CD4-positive, alpha-beta T cell treated with Interferon alpha-2 for 1 hour (primary cell): ENCODE results near the gene UTS2R.

Experiments used
- DNase-seq, 2 donors: peaks; one replicate each; pipeline ENCODE4 v3.0.0-alpha.2; 2020 to 2022

Gene UTS2R

DNA sequence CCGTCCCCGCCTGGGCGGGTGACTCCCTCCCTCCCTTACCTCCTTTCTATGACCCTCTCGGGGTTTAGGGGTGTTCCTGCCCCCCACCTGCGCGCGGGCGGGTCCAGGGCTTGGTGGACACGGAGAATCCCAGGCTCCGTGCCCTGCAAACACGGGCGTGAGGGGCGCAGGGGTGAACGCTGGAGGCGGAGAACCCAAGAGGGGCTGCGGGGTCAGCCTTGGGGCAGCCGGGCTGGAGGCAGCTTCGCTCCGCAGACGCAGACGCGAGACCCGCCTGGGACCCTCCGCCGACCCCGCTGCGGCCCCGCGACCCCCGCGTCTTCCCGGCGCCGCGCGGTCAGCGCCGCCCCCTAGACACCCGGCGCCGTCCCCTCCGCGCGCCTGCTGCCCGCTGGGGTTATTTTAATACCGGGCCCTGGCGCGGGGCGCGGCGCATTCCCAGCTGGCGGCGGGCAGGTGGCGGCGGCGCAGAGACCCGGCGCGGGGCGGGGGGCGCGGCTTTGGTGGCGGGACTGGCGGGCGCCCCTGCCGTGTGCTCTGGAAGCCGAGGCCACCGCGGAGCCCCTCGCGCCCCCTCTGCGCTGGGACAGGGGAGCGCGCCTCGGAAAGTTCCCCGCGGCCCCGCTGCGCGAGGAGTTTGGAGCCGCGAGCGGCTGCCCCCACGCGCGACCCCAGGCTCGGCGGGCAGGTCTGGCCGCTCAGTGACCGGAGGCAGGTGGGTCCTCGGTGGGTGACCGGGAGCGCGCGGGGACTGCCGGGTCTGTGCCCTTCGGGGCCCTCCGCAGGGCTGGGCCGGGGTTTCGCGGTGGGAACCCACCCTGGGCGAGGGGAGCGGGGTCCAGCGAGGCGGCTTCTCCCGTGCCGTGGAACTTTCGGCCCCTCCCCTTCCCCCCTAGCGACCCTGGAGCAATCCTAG, at the start of gene UTS2R:
Gene UTS2R, plus strand, starts transcription at position 433 of the 916 bp plus-strand sequence. CDS start 2,560 bp downstream, outside the sequence.
- DNase-seq, result no peak

GRCh38 chr17:82321947-82322466, 49.6 kb upstream of the UTS2R start:
- no peak for DNase-seq

DNA sequence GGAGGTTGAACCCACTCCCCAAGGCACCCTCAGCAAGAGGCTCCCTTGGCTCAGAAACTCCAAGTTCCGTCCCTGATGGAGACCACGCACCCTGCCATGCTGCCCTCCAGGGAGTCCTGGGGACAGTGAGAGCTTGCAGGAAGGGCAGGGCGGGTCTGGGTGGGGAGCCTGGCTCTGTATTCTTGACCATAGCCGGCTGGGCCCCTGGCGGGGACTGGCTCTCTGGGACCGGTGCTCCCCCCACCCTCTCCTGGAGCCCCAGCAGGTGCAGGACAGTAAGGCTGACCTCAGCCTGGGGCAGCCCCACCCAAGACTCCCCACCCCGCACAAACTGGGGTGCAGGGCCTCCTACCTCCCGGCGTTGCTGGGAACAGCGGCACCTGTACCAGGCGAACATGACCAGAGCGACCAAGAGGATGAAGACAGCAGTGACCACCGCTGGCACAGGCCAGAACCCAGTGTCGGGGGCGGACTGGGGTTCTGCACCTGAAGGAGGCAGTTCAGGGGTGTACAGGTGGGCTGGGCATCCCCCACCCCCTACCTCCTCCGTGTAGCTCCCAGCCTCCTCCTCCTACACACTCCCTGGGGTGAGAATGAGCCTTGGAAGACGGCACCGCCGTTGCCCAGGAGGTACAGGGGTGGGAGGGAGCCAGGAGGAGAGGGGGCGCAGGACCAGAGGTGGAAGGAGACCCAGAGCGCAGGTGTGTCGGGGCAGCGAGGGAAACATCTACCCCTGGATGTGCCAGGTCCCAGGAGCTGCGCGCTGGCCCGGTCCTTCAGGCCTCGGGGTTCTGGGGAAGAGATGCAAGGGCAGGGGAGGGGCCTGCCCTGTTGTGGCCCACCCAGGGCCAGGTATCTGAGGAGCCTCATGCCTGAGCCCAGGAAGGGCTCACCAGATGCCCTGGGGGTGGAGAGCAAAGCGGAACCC, 48.8 kb upstream of the UTS2R start:
- no peak for DNase-seq

DNA sequence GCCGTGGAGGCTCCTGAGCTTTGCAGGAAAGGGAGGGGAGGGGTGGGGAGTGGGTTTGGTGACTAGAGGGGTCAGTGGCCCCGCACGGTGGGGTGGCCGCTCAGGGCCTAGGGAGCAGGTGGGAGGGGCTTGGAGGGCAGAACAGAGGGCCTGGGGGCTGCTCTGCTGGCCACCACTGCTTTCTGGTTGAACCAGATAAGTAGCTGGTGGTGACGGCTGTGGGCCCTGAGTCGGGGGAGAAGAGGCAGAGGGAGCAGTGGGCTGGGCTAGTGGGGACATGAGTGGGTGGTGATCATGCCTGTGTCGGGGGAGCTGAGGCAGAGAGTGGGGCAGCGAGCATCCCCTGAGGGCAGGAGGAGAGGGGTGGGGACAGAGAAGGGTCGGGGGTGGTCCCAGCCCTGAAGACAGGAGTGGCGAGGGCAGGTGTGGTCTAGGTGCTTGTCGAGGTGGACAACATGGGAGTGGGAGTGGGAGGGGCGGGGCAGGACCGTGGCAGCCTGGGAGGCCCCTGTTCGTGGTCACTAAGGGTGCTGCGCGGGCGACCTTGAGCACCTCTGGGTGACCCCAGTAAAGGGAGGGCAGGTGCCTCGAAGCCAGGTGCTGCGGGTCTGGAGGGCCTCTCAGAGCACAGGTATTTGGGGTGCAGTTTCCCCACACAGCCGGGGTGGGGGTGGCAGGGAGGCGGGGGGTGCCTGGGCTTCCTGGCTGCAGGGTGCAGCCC, 47.9 kb upstream of the UTS2R start:
- DNase-seq, result no peak

DNA sequence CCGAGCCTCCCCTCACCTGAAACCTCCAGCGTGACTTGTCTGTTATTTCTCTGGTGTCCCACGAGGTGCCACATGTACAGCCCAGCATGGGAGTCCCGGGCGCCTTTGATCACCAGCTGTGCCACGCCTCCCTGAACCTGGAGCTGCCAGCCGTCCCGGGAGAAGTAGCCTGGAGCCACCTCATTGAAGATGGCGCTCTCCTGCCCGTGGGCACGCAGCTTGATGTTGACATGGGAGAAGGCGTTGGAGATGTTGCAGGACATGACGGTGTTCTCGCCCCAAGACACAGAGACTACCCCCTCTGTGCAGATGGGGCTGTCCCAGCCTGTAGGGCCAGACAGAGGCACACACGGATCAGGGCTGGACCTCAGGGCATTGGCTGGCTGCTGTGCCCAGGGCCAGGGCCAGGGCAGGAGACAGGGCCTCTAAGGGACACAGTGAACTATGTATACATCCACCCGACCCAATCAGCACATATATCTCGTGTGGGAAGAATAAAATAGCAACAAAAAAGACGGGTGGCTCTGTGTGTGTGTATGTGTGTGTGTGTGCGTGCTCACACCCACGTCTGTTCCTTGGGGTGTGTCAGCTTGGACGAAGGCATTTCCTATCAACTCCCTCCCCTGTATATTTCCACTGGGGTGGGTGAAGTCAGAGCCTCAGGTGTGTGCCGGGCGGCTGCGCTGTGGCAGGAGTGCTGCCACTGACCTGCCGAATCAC, 46.8 kb upstream of the UTS2R start:
- no peak for DNase-seq

GRCh38 chr17:82325286-82326180, 46.0 kb upstream of the UTS2R start:
- no peak for DNase-seq

- DNase-seq, result no peak
Measured at GRCh38 chr17:82327289-82327688, 44.3 kb upstream of the UTS2R start.

DNA sequence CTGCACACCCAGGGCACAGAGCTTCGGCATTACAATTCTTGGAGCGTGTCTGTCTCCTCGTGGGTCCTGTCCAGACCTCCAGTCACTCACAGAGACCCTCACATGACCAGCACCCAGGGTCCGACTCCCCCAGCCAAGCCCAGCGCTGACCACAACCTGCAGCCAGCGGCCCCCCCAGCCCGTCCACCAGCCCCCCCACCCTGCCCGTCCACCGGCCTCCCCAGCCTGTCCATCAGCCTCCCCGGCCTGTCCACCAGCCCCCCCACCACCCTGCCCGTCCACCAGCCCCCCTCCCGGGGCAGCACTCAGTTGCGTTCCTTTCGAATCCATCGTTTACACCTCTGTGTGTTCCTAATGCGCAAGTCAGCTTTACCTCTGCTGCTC, 43.8 kb upstream of the UTS2R start:
- DNase-seq, result no peak

DNA sequence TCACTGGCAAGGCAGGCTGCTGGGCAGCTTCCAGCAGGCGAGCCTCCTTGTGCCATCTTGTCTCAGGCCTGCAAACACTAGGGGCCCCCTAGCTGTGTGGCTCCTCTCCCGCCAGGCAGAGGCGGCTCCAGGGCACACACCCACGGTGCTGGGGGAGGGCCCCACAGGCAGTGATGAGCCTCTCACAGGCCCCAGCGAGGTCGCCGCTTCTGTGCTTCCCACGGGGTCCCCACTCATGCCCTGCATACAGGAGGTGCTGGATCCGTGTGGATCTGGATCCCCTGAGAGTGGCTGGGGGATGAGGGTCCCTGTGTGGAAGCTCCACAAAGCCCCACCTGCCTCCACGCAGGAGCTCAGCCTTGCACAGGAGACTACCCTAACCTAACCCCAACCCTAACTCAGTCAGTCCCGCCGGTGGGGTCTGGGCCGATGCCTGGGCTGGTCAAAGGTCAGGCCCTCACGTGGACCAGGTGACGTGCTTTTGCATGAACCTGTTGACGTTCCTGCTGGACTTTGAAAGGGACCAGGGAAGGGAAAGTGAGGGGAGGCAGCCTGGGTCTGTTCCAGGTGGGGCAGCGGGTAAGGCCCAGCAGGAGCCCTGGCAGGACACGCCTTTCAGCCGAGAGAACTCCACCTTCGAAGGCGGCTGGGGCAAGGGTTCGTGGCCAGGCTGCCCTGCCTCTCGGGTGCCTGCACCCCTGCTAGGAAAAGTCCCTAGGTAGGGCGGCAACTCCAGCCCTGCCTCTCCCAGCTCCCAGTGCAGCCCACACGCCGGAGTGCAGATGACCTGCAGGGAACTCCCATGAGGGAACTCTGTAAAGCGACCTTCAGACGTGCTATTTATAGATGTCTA, 43.2 kb upstream of the UTS2R start:
- DNase-seq, result no peak

GRCh38 chr17:82328994-82329507, 42.5 kb upstream of the UTS2R start:
- DNase-seq, result no peak

DNA sequence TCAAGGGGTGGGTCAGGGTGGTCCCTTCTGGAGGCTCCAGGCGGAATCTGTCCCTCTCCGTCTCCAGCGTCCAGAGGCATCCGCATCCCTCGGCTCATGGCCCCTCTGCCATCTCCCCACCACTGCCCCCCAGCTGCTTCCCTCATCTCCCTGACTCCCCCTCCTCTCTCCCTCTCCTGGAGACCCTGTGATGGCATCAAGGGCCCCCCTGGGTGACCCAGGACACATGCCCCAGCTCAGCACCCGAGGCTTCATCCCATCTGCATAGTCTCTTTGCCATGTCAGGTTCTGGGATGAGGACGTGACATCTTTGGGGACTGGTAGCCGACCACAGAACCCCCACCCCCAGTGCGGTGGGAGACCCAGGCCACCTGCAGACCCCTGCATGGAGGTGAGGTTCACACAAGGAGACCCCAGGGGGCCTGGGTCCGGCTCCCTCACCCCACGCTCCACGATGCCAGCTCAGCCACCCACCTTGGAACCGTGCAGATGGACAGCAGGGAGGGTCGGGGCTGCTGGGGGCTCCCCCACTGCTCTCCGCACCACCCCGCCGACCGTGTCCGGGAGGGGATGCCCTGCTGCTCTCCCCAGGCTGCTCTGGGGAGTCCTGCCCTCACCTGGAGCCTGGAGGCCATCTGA, 41.8 kb upstream of the UTS2R start:
- DNase-seq, result no peak

DNA sequence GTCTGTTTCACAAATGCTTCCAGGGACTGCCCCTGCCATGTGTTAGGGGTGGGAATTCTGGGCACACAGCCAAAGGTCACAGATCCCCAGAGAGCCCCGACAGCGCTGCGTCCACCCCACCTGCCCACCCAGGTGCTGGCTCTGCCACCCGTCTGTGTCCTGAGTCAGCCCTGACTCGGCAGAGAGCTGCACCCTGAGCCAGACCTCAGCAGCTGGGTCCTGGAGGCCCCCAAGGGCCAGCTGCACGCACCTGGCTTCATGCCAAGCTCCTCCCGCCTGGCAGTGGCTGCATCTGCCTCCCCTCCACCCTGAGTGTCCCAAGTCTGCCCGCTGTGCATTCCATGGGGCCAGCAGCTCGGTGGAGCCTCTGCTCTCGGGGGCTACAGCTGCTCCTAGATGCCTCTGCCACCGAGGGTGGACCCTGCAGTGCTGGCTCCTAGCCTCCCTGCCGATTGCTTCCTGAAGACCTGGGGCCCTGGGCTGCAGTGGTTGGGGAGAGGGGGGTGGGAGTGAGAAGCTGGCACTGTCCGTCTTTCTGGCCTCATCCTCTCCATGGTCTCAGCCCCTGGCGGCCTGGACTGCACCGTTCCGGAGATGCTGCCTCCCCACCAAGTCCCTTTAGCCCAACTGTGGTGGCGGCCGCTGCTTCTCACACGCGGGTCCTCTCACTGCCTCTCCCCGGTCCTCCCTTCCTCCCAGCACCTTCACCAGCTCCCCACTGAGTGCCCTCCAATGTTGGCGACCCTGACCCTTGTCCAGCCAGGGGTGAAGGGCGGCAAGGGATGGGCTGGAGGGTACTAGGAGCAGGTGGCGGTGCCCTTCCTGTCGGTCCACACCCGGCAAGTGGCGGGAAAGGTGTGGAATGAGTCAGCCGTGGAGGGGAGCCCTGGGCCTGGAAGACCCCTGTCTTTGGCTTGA, 41.0 kb upstream of the UTS2R start:
- no peak for DNase-seq

GRCh38 chr17:82331345-82331939, 40.1 kb upstream of the UTS2R start:
- no peak for DNase-seq

GRCh38 chr17:82332669-82333278, 38.8 kb upstream of the UTS2R start:
- peak; percentile 45 to 68 for DNase-seq

GRCh38 chr17:82333279-82334171, 38.0 kb upstream of the UTS2R start, which contains the start of gene SECTM1:
TSS of gene SECTM1 (minus strand) at chr17:82333766. CDS start at chr17:82327240, 6,526 bp downstream.
- peak; percentile 61 to 70 for DNase-seq

GRCh38 chr17:82334204-82334621, 37.4 kb upstream of the UTS2R start:
- DNase-seq, result no peak
